ENCODE measurements around the gene COX7A1. TPM values are rescaled to one million over a fixed set of nuclear protein-coding genes. Genes with fewer than 3 reads are reported as not detected.

The COX7A1 gene
- total and polyA plus RNA-seq, 2 experiments from 2014 or later, result 8.4 to 93.2 TPM

DNA sequence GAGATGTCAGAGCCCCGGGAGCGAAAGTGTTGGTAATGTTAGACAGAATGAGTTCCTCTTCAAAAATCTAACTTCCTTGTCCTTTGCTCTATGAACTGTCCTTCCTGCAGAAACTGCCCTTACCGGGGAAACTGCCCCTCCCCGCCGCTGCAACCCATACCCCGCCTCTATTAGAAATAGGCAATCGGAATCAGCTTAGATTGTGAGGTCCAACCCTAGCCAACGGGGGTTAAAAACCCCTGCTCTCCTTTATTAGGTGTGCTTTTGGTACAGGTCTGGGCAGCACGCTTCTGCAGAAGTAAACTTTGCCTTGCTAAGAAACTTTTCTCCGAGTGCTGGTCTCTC lies 23.9 kb downstream of the COX7A1 start:
- Histone ChIP-seq H3K79me2 (ENCODE audit: insufficient read depth) (no peaks in the 10 kb centered on the region), H3K4me2 (ENCODE audit: unreplicated experiment) (peak overlapping the region; percentile 90), H3K4me3 (peak overlapping the region; percentile 76), H3K9ac (peak overlapping the region; percentile 79), H3F3A (ENCODE audit: insufficient read depth) (peaks cover 37% of the 10 kb centered on the region), H2AFZ (peak overlapping the region; percentile 88), H3K9me3 (ENCODE audit: low read depth) (no peaks in the 10 kb centered on the region), H3K27ac (peak overlapping the region; percentile 71), H3K4me1 (ENCODE audit: insufficient read depth) (peaks cover 12% of the 10 kb centered on the region; the same call in 1 of the 2 replicates), H4K20me1 (ENCODE audit: insufficient read depth) (no peaks in the 10 kb centered on the region), H3K9me2 (ENCODE audit: insufficient read depth) (no peaks in the 10 kb centered on the region), H3K36me3 (ENCODE audit: low read depth) (peaks cover 10% of the 10 kb centered on the region; the same call in 1 of the 2 replicates), H3K27me3 (replicated peaks; ENCODE audit: insufficient read depth) (no peaks in the 10 kb centered on the region)
- in situ Hi-C loops (cut with MboI), result no loop called here
- WGBS, 2 experiments (ENCODE audit: low coverage in 1 of 2, low lambda C conversion rate in 2 of 2, missing lambda C conversion rate in 2 of 2), result 17% methylated on average over 10 of the region's 10 CpGs
- no peak for TF ChIP-seq EZH2phosphoT487 (IDR thresholded peaks at IDR 0.05; ENCODE audit: insufficient read depth, low read depth)
- no peak for TF ChIP-seq EZH2 (IDR thresholded peaks at IDR 0.05; ENCODE audit: insufficient read depth, poor library complexity, severe bottlenecking)
- no peak for DNase-seq

DNA sequence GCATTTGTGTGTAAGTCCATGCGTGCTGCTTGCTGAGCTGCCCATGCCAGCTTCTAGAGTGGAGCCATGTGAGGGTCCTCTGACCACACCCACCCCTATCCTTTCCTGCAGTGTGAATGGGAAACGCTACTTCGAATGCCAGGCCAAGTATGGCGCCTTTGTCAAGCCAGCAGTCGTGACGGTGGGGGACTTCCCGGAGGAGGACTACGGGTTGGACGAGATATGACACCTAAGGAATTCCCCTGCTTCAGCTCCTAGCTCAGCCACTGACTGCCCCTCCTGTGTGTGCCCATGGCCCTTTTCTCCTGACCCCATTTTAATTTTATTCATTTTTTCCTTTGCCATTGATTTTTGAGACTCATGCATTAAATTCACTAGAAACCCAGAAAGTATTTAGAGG lies 26.7 kb downstream of the COX7A1 start:
- DNase-seq, result no peak
- Histone ChIP-seq H4K20me1 (ENCODE audit: insufficient read depth) (no peaks in the 10 kb centered on the region), H3K27ac (no peak overlapping the region), H3F3A (ENCODE audit: insufficient read depth) (peaks cover 37% of the 10 kb centered on the region), H3K4me3 (no peak overlapping the region), H3K27me3 (replicated peaks; ENCODE audit: insufficient read depth) (no peaks in the 10 kb centered on the region), H3K4me2 (ENCODE audit: unreplicated experiment) (no peak overlapping the region), H3K4me1 (ENCODE audit: insufficient read depth) (peaks cover 9% of the 10 kb centered on the region; the same call in 1 of the 2 replicates), H3K9ac (no peak overlapping the region), H3K9me2 (ENCODE audit: insufficient read depth) (no peaks in the 10 kb centered on the region), H3K9me3 (ENCODE audit: low read depth) (no peaks in the 10 kb centered on the region), H3K79me2 (ENCODE audit: insufficient read depth) (no peaks in the 10 kb centered on the region), H3K36me3 (ENCODE audit: low read depth) (peaks cover 10% of the 10 kb centered on the region; the same call in 1 of the 2 replicates), H2AFZ (no peak overlapping the region)
- TF ChIP-seq EZH2phosphoT487 (IDR thresholded peaks at IDR 0.05; ENCODE audit: insufficient read depth, low read depth) (no peak), EZH2 (IDR thresholded peaks at IDR 0.05; ENCODE audit: insufficient read depth, poor library complexity, severe bottlenecking) (no peak)
- WGBS, 2 experiments (ENCODE audit: low coverage in 1 of 2, low lambda C conversion rate in 2 of 2, missing lambda C conversion rate in 2 of 2), result 76 to 80% methylated on average over 9 of the region's 9 CpGs
- in situ Hi-C loops (cut with MboI), result no loop called here

DNA sequence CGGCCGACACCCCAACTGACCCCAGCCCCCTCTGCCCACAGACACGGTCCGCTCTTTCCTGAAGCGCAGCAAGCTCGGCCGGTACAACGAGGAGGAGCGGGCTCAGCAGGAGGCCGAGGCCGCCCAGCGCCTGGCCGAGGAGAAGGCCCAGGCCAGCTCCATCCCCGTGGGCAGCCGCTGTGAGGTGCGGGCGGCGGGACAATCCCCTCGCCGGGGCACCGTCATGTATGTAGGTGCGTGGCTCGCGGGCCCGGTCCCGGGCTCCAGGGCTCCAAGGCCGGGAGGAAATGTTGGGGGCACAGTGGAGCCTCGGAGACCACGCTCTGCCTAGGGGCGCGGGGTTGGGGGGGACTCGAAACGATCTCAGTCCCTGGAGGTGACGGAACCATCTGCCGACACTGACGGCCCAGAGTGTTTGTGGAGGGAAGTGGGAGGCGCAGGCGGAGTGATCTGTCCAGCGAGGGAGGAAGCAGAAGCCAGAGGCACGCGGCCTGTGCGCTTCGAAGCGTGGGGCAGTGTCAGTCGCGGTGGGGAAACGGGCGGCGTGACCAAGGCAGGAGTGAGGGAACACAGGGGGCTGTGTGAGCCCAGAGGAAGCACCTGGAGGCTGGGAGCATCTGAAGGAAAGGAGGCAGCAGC lies 30.6 kb downstream of the COX7A1 start:
- peaks cover 18% of the 10 kb centered on the region; the same call in 1 of the 2 replicates for H3K36me3 ChIP-seq (ENCODE audit: low read depth)
- WGBS, 2 experiments (ENCODE audit: low coverage in 1 of 2, low lambda C conversion rate in 2 of 2, missing lambda C conversion rate in 2 of 2), result 90 to 93% methylated on average over 17 to 49 of the region's 49 CpGs

DNA sequence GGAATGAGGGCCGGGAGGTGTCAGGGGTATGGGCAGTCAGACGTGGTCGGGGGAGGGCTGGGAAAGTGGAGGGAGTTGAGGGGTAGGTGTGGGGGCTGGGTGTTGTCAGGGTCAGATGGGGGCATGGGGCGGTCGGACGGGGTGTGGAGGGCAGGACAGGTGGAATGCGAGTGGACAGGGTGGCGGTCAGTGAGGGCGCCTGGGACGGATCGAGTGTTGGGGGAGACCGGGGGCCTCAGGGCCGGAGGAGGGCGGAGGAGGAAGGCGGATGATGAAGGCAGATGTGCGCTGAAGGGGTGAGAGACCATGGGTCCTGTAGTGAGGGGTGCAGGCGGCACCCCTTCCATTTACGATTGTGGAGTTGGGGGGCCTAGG lies 31.3 kb downstream of the COX7A1 start:
- no peak overlapping the region for H3K4me2 ChIP-seq (ENCODE audit: unreplicated experiment)
- H3K27me3 ChIP-seq (replicated peaks; ENCODE audit: insufficient read depth), result no peaks in the 10 kb centered on the region
- H3K9me2 ChIP-seq (ENCODE audit: insufficient read depth), result no peaks in the 10 kb centered on the region
- peaks cover 18% of the 10 kb centered on the region; the same call in 1 of the 2 replicates for H3K36me3 ChIP-seq (ENCODE audit: low read depth)
- peaks cover 4% of the 10 kb centered on the region; the same call in 1 of the 2 replicates for H3F3A ChIP-seq (ENCODE audit: insufficient read depth)
- no peak for DNase-seq
- H3K27ac ChIP-seq, result no peak overlapping the region
- no peaks in the 10 kb centered on the region for H3K9me3 ChIP-seq (ENCODE audit: low read depth)
- H3K4me1 ChIP-seq (ENCODE audit: insufficient read depth), result peaks cover 7% of the 10 kb centered on the region; the same call in 1 of the 2 replicates
- no peak for TF ChIP-seq EZH2phosphoT487 (IDR thresholded peaks at IDR 0.05; ENCODE audit: insufficient read depth, low read depth)
- H3K4me3 ChIP-seq, result no peak overlapping the region
- in situ Hi-C loops (cut with MboI), result no loop called here
- no peak overlapping the region for H3K9ac ChIP-seq
- H3K79me2 ChIP-seq (ENCODE audit: insufficient read depth), result peaks cover 36% of the 10 kb centered on the region
- no peak overlapping the region for H2AFZ ChIP-seq
- WGBS, 2 experiments (ENCODE audit: low coverage in 1 of 2, low lambda C conversion rate in 2 of 2, missing lambda C conversion rate in 2 of 2), result 93 to 100% methylated on average over 3 to 18 of the region's 18 CpGs
- no peaks in the 10 kb centered on the region for H4K20me1 ChIP-seq (ENCODE audit: insufficient read depth)

More for the DNA sequence above, 30.6 kb downstream of the COX7A1 start:
- in situ Hi-C loops (cut with MboI), result no loop called here
- Histone ChIP-seq H3K4me1 (ENCODE audit: insufficient read depth) (peaks cover 1% of the 10 kb centered on the region; the same call in 1 of the 2 replicates), H3K9me2 (ENCODE audit: insufficient read depth) (no peaks in the 10 kb centered on the region), H2AFZ (no peak overlapping the region), H3K9ac (no peak overlapping the region), H3K79me2 (ENCODE audit: insufficient read depth) (peaks cover 30% of the 10 kb centered on the region), H4K20me1 (ENCODE audit: insufficient read depth) (no peaks in the 10 kb centered on the region), H3K9me3 (ENCODE audit: low read depth) (no peaks in the 10 kb centered on the region), H3F3A (ENCODE audit: insufficient read depth) (peaks cover 5% of the 10 kb centered on the region; the same call in 1 of the 2 replicates), H3K27ac (no peak overlapping the region), H3K4me2 (ENCODE audit: unreplicated experiment) (no peak overlapping the region), H3K27me3 (replicated peaks; ENCODE audit: insufficient read depth) (no peaks in the 10 kb centered on the region), H3K4me3 (no peak overlapping the region)
- no peak for DNase-seq
- TF ChIP-seq EZH2phosphoT487 (IDR thresholded peaks at IDR 0.05; ENCODE audit: insufficient read depth, low read depth) (no peak), EZH2 (IDR thresholded peaks at IDR 0.05; ENCODE audit: insufficient read depth, poor library complexity, severe bottlenecking) (no peak)
